COR-L47 (cell line): ENCODE measurements around the gene SDHD.
"Not testable (repeated sequence)": the region's sequence is repeated elsewhere in the genome, so short reads cannot be mapped to it uniquely, and the experiment has no call there.

Source experiments
- DNase-seq: peaks from one replicate; lab custom pipeline; 2025; lab: John Stamatoyannopoulos, UW

SDHD gene

DNA sequence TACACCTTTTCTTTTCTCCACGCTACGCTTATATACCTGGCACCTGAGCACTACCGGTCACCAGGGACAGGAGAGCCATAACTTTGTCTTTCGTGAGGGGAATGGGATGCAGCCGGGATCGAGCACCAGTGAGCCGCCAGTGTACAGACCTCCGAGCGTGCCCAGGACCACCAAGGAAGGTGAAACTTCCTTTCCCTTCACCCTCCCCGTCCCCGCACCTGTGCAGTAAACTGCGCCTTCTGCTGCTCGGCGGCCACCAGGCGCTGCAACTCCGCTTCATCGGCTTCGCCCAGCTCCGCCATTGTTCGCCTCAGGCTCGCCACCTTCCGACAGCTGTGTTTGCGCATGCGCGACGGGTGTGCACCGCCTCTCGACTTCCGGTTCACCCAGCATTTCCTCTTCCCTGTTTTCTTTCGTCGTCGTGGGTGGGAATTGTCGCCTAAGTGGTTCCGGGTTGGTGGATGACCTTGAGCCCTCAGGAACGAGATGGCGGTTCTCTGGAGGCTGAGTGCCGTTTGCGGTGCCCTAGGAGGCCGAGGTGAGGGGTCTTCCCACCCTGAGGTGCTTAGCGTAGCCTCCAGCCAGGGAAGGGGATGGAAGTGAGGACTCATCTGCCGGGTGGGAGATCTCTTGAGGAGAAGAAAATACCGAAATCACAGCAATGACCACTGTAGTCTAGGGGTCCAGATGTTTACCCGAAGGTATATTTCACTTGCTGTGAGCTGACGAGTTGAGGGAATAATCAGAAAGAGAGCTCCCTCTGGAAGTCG, at the start of gene SDHD, which contains the start of gene TIMM8B:
TSS of gene SDHD (plus strand) at position 452 of the 770 bp plus-strand sequence. CDS start at position 487, 35 bp downstream.
TSS of gene TIMM8B (minus strand) at position 335 of the 770 bp plus-strand sequence. CDS start at position 302, 33 bp downstream.
- DNase-seq = peak; percentile 94

DNA sequence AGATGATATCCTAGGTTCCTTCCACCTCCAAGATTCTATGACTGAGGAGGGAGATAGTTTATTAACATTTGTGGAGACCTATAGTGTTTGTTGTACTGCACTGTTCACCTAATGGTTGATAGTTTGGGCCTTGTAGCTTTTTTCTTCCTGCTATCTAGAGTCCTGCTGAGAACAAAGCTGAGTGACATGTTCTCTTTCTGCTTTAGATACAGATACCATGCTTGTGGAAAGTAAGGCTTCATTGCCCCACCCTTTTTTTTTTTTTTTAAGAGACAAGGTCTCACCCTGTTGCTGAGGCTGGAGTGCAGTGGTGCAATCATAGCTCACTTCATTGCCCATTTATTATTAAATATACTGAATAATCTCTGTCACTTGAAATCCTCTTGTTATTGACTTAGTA, 49.1 kb upstream of the SDHD start:
- DNase-seq = no peak

DNA sequence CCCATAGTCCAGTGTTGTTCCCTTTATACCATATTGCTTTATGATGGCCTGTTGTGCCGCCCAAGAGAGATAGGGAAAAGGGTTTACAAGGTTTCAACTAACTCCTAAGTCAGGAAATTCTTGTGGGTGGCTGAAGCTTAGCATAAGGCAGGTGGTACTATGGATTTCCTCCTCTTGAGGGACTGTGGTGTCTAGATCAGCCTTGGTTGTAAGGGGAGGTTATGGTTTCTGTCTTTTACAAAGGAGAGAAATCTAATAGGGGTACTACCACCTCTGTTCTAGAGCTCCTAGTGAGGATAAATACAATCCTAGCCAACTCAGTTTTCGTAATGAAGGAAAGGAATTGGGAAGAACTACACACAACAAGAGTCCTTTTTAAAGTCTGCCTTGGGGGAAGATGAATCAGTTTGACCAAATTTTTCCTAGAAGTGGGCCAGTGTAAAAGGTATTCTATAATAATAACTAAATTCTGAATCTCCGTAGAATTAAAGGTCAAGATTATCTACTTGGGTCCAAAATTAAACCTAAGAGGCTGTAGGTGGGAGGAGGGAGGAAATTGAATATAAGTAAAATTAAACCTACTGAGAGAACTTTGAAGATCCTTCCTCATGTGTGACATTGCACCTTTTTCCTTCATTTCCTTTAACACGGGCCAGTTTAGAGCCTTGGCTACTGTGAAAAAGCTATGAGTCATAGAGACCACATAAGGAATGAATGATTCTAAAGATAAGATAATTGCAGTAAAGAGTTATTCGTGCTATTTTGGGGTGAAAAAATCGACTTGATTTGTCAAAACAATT, 44.3 kb upstream of the SDHD start:
- DNase-seq = no peak

DNA sequence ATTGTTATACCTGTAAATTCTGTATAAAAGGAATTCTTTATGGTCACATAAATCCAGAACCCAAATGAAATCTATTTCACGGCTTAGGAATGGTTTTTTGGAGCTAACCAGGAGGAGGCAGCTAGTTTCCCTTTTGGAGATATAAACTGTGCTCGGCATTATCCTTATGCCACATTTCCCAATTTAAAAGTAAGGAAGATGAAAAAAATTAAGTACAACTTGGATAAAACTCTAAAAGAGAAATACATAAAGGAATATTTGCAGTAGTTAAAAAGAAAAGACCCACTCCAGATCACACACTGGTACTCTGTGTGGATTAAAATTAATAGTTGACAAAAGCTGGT, 43.7 kb upstream of the SDHD start:
- DNase-seq = no peak

DNA sequence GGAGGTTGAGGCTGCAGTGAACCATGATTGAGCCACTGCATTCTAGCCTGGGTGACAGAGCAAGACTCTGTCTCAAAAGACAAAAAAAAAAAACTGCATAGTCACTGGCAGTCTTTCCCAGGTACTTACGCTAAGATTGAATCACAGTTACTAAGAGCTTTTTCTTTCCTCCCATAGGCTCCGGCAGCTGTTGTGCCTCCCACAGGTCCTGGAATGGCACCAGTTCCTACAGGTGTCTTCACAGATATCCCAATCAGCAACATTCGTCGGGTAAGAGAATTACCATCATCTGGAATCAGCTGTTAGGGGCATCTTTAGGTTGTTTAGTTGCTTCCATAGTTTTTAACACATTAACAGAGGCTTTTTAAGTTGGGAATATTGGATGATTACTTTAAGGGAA, 41.7 kb upstream of the SDHD start:
- DNase-seq = no peak

DNA sequence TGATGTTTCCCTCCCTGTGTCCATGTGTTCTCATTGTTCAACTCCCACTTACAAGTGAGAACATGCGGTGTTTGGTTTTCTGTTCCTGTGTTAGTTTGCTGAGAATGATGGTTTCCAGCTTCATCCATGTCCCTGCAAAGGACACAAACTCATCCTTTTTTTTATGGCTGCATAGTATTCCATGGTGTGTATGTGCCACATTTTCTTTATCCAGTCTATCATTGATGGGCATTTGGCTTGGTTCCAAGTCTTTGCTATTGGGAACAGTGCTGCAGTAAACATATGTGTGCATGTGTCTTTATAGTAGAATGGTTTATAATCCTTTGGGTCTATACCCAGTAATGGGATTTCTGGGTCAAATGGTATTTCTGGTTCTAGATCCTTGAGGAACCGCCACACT, 40.0 kb upstream of the SDHD start:
- DNase-seq = not testable (repeated sequence)

DNA sequence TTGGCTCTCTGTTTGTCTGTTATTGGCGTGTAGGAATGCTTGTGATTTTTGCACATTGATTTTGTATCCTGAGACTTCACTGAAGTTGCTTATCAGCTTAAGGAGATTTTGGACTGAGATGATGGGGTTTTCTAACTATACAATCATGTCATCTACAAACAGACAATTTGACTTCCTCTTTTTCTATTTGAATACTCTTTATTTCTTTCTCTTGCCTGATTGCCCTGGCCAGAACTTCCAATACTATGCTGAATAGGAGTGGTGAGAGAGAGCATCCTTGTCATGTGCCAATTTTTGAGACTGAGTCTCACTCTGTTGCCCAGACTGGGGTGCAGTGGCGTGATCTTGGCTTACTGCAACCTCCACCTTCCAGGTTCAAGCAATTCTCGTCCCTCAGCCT, 38.4 kb upstream of the SDHD start:
- DNase-seq = not testable (repeated sequence)

DNA sequence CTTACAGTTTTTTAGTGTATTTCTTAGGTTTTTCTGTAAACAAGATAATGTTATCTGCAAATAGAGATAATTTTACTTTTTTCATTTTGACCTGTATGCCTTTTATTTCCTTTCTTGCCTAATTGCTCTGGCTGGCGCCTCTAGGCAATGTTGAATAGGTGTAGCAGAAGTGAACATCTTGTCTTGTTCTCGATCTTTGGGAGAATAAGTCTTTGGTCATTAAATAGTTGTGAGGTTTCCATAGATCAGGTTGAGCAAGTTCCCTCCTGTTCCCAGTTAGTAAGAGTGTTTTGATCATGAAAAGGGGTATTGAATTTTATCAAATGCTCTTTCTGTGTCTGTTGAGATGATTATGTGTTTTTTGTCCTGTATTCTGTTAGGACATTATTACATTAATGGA, 36.9 kb upstream of the SDHD start:
- DNase-seq = no peak

DNA sequence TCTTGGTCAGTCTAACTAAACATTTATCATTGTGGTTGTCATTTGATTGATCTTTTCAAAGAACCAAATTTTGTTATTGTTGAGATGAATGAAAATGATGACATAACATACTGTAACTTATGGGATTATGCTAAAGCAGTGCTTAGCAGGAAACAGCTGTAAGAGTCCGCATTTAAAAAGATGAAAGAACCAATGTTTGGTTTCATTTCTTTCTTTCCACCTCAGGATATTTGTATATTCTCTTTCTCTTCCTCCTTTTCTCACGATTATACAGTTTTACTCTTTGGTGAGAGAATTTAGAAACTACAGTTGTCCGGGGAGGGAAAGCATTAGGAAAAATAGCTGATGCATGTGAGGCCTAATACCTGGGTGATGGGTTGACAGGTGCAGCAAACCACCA, 36.0 kb upstream of the SDHD start:
- no peak for DNase-seq

DNA sequence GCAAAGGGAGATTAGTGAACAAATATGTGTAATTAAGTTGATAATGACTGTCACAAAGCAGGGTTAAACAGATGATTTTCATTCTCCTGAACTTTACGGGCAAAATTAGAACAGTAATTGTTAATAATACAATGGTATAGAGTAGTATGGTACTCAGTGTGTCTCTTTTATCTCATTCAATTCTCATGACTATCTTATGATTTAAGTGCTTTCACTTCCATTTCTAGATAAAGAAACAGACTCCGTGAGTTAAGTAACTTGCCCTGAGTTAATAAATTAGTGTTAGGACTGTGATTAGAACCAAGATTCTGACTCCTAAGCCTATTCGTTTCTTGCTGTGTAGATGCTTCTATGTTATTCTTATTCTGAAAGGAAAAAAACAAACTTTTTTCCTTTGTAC, 34.9 kb upstream of the SDHD start:
- no peak for DNase-seq

DNA sequence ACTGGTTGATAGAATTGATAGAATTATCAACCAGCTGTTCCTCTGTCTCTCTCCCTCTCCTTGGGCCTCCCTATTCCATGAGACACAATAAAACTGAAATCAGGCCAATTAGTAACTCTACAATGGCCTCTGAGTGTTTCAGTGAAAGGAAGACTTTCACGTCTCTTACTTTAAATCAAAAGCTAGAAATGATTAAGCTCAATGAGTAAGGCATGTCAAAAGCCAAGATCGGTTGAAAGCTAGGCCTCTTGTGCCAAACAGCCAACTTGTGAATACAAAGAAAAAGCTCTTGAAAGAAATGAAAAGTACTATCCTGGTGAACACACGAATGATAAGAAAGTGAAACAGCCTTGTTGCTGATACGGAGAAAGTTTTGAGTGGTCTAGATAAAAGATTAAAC, 29.5 kb upstream of the SDHD start:
- DNase-seq = no peak

DNA sequence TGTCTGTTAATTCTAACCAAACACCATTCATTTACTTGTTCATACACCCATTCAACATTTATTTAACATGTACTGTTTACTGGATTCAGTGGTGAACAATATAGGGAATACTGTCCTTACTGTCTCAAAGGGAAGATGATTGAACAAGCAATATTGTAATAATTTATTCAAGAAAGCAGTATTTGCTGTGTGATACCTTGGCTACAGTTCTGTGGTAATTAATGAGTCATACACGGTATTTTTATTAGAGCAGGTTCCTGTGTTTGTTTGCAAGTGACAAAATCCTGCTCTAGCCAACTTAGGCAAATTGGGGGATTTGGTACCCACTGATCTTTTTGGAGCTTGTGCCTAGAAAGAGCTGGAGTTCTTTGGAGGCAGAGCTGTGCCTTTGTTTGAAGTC, 28.6 kb upstream of the SDHD start:
- DNase-seq = no peak

DNA sequence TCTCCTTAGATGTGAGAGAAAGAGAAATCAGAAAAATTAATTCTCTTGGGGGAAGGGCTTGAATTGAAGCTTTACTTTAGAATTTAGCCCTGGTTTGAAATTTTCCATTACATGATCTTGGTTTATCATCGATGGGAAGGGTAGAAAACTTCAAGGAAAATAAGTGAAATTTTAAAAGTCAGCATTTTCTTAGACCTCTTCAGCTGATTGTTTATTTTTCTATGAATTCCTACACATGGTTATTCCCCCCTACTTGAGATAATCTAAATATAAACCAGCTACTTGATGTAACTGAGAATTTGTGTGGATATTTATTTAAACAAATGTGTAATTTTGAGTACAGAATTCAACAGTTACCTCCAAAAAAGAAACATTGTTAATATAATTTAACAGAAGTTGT, 23.8 kb upstream of the SDHD start:
- no peak for DNase-seq

DNA sequence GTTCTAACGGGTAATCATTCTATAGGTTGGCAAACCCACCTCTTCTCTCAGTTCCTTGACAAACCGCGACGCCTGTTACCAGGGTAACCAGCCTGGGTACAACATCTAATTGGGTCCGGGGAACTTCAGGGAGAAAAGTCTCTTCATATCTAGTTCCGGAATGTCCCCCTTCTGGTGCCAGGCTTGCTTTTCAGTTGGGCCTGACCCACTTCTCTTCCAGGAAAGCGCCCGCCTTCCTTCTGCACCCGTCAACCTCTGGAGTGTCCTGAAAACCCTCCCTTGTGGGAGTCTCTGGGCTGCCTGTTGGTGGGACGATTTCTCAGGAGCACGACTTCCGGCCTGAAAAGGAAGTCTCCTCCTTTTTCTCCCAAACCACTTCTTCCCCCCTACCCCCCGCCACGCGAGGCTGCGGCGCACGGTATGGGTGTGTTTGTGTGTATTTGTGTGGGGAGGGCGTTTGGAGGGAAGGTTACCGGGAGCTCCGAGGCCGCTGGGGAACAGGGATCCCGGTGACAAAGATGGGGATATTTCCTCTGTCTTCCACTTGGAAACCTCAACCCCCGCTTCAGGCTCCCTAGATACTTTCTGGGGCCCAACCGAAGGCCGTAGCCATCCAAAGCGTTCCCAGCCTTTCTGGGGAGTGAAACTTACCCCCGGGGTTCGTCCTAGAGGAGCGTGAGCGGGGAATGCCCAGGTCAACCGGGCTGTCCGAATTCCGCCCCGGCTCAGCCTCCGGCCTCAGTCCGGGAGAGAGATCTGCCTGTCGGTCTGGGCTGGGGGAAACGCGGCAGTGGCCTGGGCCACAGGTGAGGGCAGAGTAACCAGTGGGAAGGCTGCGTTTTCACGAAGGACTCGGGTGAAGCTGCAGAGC, 12.5 kb upstream of the SDHD start, which contains the start of the genes NKAPD1 and PIH1D2:
TSS of gene NKAPD1 (plus strand) at position 359 of the 871 bp plus-strand sequence. CDS start 1,276 bp downstream, outside the sequence.
TSS of gene PIH1D2 (minus strand) at position 77 of the 871 bp plus-strand sequence. CDS start 843 bp downstream, outside the sequence.
- peak; percentile 83 for DNase-seq

DNA sequence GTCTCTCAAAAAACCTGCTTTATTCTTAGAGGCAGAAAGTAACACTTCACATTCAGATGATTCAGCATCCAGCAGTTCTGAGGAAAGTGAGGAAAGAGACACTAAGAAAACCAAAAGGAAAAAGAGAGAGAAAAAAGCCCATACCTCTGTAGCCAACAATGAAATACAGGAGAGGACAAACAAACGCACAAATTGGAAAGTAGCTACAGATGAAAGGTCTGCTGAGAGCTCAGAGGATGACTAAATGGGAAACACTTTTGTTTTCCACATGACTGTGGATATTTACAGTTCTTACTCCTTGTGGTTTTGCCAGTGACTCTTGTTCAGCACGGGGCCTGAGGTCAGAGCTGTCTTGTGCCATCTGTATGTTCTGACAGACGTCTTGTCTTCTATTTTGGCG, 3.9 kb upstream of the SDHD start:
- no peak for DNase-seq

DNA sequence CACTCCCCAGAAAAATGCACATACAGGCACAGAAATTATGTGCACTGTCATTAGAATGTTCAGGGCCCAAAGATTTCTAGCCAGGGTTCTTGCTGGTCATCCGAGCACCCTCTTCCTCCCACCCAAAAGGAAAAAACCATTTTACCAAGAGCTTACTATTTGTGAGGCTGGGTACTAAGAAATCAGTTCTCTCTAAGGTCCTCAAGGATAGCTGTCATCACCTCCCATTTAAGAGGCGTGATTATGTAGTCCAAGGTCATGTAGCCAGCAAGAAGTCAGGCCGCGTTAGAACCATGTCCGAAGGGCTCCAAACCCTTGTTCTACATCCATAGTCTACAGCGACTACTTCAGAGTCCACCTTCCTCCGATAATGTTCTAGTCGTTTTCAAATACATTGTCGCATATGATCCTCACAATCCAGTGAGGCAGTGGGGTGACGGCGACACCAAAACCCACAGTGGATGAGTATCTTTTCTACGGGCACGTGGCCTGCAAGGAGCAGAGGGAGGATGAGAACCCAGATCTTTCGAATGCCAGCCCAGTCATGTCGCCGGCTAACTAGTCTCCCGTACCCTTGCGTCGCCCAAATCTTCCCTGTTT, 751 bp upstream of the SDHD start:
- DNase-seq = peak; percentile 10

DNA sequence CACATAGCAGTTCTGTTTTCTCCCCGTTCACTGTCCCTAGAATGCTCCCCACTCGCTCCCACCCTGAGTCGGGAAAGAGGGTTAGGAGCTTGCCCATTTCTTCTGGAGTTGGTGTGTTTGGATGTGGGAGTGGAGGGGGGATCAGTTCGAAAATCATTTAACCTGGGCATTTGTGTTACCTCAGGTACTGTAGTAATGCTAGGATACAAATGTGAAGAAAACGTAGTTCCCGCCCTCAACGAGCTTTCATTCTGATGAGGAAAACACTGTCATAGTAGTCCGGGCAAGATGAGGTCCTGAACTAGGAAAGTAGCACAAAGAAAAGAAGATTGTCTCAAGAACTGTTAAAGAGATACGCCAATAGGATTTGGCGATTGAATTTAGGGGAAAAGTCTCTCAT, 539 bp downstream of the SDHD start:
- no peak for DNase-seq

DNA sequence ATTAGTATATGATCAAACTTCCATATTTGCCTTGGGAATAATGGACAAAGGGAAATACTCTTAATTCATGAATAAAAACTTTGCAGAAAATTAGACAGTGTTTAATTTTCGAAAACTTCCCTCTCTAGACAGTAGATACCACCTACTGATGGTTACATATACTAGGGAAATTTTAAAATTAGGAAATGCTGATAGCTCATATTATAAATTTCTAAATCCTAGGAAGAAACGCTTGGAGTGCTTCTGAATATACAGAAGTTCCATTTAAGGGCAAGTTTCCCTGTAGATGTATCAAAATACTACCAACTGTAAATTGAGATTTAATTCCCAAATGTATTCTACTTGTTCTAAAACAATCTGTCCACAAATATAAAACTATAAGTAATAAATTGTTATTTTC, 8.6 kb downstream of the SDHD start:
- not testable (repeated sequence) for DNase-seq

DNA sequence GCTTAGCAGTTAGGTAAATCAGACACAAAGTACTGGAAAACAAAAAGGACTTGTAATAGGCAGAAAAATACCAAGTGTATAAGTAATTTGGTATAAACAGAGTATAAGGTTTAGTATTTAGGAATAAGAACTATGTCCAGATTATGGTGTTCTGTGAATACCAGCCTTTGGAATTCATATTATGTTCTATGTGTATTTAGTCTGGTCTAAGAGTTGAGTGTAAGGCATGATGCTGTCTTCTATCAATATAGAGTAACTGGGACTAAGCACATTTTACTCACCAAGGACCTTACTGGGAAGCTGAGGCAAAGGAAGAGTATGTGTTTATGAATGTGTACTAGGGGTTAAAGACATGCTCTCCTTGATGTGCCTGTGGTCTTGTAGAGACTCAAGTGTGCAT, 9.5 kb downstream of the SDHD start:
- DNase-seq = no peak

DNA sequence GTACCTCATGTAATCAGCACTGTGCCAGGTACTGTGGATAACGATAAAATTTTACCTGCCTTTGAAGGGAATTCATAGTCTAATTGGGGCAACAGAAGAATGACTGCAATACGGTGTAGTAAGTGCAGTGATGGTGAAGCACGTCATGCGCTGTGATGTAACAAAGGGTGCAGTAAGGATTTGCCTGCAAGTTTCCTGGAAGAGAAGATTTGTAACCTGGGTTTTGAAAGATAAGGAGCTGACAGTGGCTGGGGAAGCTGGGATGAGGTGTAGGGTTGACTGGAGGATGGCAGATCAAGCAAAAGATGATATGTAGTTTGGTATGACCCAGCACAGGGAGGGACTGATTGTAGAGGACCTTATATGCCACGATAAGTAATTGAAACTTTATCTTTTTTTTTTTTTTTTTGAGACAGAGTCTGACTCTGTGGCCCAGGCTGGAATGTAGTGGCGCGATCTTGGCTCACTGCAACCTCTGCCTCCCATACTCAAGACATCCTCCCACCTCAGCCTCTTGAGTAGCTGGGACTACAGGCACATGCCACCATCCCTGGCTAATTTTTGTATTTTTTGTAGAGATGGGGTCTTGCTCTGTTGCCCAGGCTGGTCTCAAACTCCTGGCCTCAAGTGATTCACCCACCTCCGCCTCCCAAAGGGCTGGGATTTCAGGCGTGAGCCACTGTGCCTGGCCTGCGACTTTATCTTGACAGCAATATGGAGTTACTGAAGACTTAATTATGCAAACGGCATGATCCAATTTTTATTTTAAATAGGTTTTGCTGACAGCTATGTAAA, 11.3 kb downstream of the SDHD start:
- DNase-seq = no peak

DNA sequence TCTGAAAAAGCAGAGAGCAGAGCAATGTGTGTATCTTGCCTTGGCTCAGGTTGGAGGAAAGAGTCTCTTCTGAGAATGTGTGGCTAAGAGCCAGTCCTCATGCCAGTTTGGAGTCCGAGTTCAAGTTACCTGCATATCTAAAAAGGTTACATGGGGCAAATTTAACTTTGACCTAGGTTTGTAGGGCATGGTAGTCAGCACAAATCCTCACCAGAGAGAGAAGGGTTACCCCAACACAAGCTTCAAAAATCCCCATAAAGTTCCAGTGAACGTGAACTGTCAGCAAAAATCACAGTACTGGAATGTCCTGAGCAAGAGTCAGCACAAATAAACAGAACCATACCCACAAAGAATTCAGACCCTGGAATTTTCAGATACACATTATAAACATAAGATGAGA, 13.8 kb downstream of the SDHD start:
- DNase-seq = no peak
